Esophagus squamous epithelium (tissue), 5 donors: ENCODE results near the gene RAPGEFL1. TPM values are rescaled to one million over a fixed set of nuclear protein-coding genes. Genes with fewer than 3 reads are reported as not detected.

Experiments used
- DNase-seq: peaks from one replicate; lab custom pipeline; 2025; lab: John Stamatoyannopoulos, UW
- H3K27ac ChIP-seq, 4 donors: fragments of 200-600 bp; sonication (generic); one replicate each; pipeline ENCODE4 v1.5.1; 2016 to 2019; ENCODE audit warnings: mild to moderate bottlenecking in 1 of 4
- H3K27me3 ChIP-seq, 4 donors: fragments of 200-600 bp; sonication (generic); 1 replicate in 3 of 4; 2 replicates in 1 of 4; pipeline versions ENCODE4 v1.5.1 to v1.6.0; 2017 to 2021; ENCODE audit warnings: antibody characterized with exemption in 1 of 4
- H3K36me3 ChIP-seq, 3 donors: fragments of 200-600 bp; sonication (generic); one replicate each; pipeline ENCODE4 v1.5.1; 2016 to 2019
- H3K4me1 ChIP-seq, 3 donors: fragments of 200-600 bp; sonication (generic); one replicate each; pipeline ENCODE4 v1.5.1; 2017 to 2019
- H3K4me3 ChIP-seq, 4 donors: fragments of 200-600 bp; sonication (generic); 1 replicate in 3 of 4; 2 replicates in 1 of 4; pipeline ENCODE4 v1.5.1; 2016 to 2019; ENCODE audit warnings: mild to moderate bottlenecking in 2 of 4, moderate library complexity in 1 of 4
- H3K9me3 ChIP-seq, 3 donors: fragments of 200-600 bp; sonication (generic); one replicate each; pipeline ENCODE4 v1.5.1; 2016 to 2019
- CTCF ChIP-seq, 6 experiments: fragments of 450-650 bp in 4 of 6; fragments of 200-600 bp in 2 of 6; sonication (generic) in 2 of 6; IDR thresholded peaks; one replicate each; pipeline ENCODE4 v1.5.1; 2016 to 2019; ENCODE audit warnings: antibody characterized with exemption in 6 of 6, mild to moderate bottlenecking in 4 of 6, moderate library complexity in 4 of 6
- POLR2A ChIP-seq, 4 donors: fragments of 450-650 bp; IDR thresholded peaks; one replicate each; pipeline ENCODE4 v1.6.1; 2017; ENCODE audit warnings: antibody characterized with exemption in 4 of 4, mild to moderate bottlenecking in 4 of 4, moderate library complexity in 3 of 4
- WGBS, 2 donors: methylation state at CpG; one replicate each; pipeline ENCODE4 v1.1.5; 2018; 5-methylcytosine and 5-hydroxymethylcytosine counted together
- intact Hi-C: fragments of 100-400 bp; cut with DNase I; formaldehyde crosslinking; loops from one replicate; pipeline ENCODE4 v1.15.0; 2022
- total RNA-seq, 4 donors: library from RNA; depleted of rRNA; stranded (reverse); fragments of >200 nt; gene quantifications; one replicate each; pipeline ENCODE4 v1.1.0, GENCODE V29; 2016
- donor health status: DM: yes; HTN: yes; CAD: no.

The RAPGEFL1 gene
- 100 to 1,000 TPM in 3 of 4 donors, 10 to 100 TPM in 1; 70.1 to 182 (median 144) TPM for total RNA-seq

GRCh38 chr17:40177275-40177874, at the start of gene RAPGEFL1:
Gene RAPGEFL1 (plus strand): TSS chr17:40177470. CDS start chr17:40177862, 392 bp downstream.
- intact Hi-C loops, result no loop called here
- WGBS, 2 donors, result 0% methylated on average over 3 of the region's 57 CpGs; no CpG with 5 or more reads in 1 of the 2 donors
- H3K27ac ChIP-seq, result peak within 1 kb of the TSS; percentile 92 to 98 (median 96)
- DNase-seq, result no peak
- peaks cover 14 to 71% (median 18%) of the 10 kb centered on the region in 3 donors for H3K4me1 ChIP-seq
- peaks cover 0 to 39% (median 7%) of the 10 kb centered on the region in 3 donors for H3K36me3 ChIP-seq
- no peaks in the 10 kb centered on the region for H3K27me3 ChIP-seq
- H3K4me3 ChIP-seq, result peak within 1 kb of the TSS; percentile 65 to 84 (median 76)
- peak in 2 of 4 donors; percentile 77 to 85 for TF ChIP-seq POLR2A (IDR thresholded peaks at IDR 0.05)
- TF ChIP-seq CTCF (IDR thresholded peaks at IDR 0.05), result no peak
- H3K9me3 ChIP-seq, result no peaks in the 10 kb centered on the region

GRCh38 chr17:40129498-40129897, 47.8 kb upstream of the RAPGEFL1 start:
- Histone ChIP-seq H3K27ac (no peak overlapping the region), H3K36me3 (peaks cover 16 to 92% (median 30%) of the 10 kb centered on the region in 3 donors), H3K27me3 (no peaks in the 10 kb centered on the region), H3K4me3 (no peak overlapping the region), H3K4me1 (peaks cover 0 to 19% (median 6%) of the 10 kb centered on the region in 3 donors), H3K9me3 (no peaks in the 10 kb centered on the region)
- intact Hi-C loops, result no loop called here
- TF ChIP-seq CTCF (IDR thresholded peaks at IDR 0.05) (no peak), POLR2A (IDR thresholded peaks at IDR 0.05) (no peak)
- no peak for DNase-seq
- WGBS, 2 donors, result 92 to 100% methylated on average over 1 to 3 of the region's 5 CpGs

- Histone ChIP-seq H3K27ac (peak overlapping the region in 3 of 4 donors; percentile 13 to 51 (median 40)), H3K4me3 (no peak overlapping the region), H3K27me3 (no peaks in the 10 kb centered on the region), H3K36me3 (peaks cover 19 to 100% (median 30%) of the 10 kb centered on the region in 3 donors), H3K9me3 (no peaks in the 10 kb centered on the region), H3K4me1 (peaks cover 0 to 9% (median 0%) of the 10 kb centered on the region in 3 donors)
- no peak for DNase-seq
- TF ChIP-seq CTCF (IDR thresholded peaks at IDR 0.05), result no peak
- intact Hi-C loops, result no loop called here
- WGBS, 2 donors, result 75 to 84% methylated on average over 5 to 7 of the region's 7 CpGs
These were observed 46.8 kb upstream of the RAPGEFL1 start for GRCh38 chr17:40130352-40131042.

- Histone ChIP-seq H3K4me3 (no peak overlapping the region), H3K9me3 (no peaks in the 10 kb centered on the region), H3K4me1 (peaks cover 4 to 10% (median 5%) of the 10 kb centered on the region in 3 donors), H3K27me3 (no peaks in the 10 kb centered on the region), H3K36me3 (peaks cover 16 to 88% (median 30%) of the 10 kb centered on the region in 3 donors), H3K27ac (no peak overlapping the region)
- TF ChIP-seq POLR2A (IDR thresholded peaks at IDR 0.05), result no peak
- TF ChIP-seq CTCF (IDR thresholded peaks at IDR 0.05), result no peak
- intact Hi-C loops, result no loop called here
- DNase-seq, result no peak
- WGBS, 2 donors, result 70 to 79% methylated on average over 7 of the region's 7 CpGs
These were observed 43.1 kb upstream of the RAPGEFL1 start for GRCh38 chr17:40134184-40134583.

- 88 to 92% methylated on average over 3 of the region's 3 CpGs for WGBS, 2 donors
- Histone ChIP-seq H3K9me3 (no peaks in the 10 kb centered on the region), H3K4me1 (peaks cover 8 to 16% (median 8%) of the 10 kb centered on the region in 3 donors), H3K27ac (peak overlapping the region in 1 of 4 donors; percentile 6), H3K4me3 (no peak overlapping the region), H3K36me3 (peaks cover 16 to 71% (median 23%) of the 10 kb centered on the region in 3 donors), H3K27me3 (no peaks in the 10 kb centered on the region)
- DNase-seq, result no peak
- intact Hi-C loops, result no loop called here
- TF ChIP-seq POLR2A (IDR thresholded peaks at IDR 0.05) (no peak), CTCF (IDR thresholded peaks at IDR 0.05) (no peak)
These were observed 41.5 kb upstream of the RAPGEFL1 start for GRCh38 chr17:40135817-40136216.
